ENCODE results near the gene GOLGA6L7.
"Not testable (repeated sequence)": the region's sequence is repeated elsewhere in the genome, so short reads cannot be mapped to it uniquely, and the experiment has no call there.

The GOLGA6L7 gene

GRCh38 chr15:28885128-28885629 lies 36.7 kb upstream of the GOLGA6L7 start:
- DNase-seq (ENCODE audit: extremely low read depth in 1 of 2, low read depth in 1 of 2) = no peak

- no peak for DNase-seq (ENCODE audit: extremely low read depth in 1 of 2, low read depth in 1 of 2)
Observed at GRCh38 chr15:28884151-28884940, 35.9 kb upstream of the GOLGA6L7 start.

GRCh38 chr15:28881600-28881999 lies 33.2 kb upstream of the GOLGA6L7 start:
- DNase-seq (ENCODE audit: extremely low read depth in 1 of 2, low read depth in 1 of 2) = no peak

GRCh38 chr15:28881170-28881569 lies 32.7 kb upstream of the GOLGA6L7 start:
- DNase-seq (ENCODE audit: extremely low read depth in 1 of 2, low read depth in 1 of 2) = no peak

GRCh38 chr15:28880680-28881079 lies 32.2 kb upstream of the GOLGA6L7 start:
- no peak for DNase-seq (ENCODE audit: extremely low read depth in 1 of 2, low read depth in 1 of 2)

- no peak for DNase-seq (ENCODE audit: extremely low read depth in 1 of 2, low read depth in 1 of 2)
Observed at GRCh38 chr15:28879551-28879950, 31.1 kb upstream of the GOLGA6L7 start.

GRCh38 chr15:28878209-28878608 lies 29.8 kb upstream of the GOLGA6L7 start:
- no peak for DNase-seq (ENCODE audit: extremely low read depth in 1 of 2, low read depth in 1 of 2)

- DNase-seq (ENCODE audit: extremely low read depth in 1 of 2, low read depth in 1 of 2) = no peak
Observed at GRCh38 chr15:28876845-28877185, 28.4 kb upstream of the GOLGA6L7 start.

GRCh38 chr15:28876131-28876844 lies 27.8 kb upstream of the GOLGA6L7 start:
- no peak for DNase-seq (ENCODE audit: extremely low read depth in 1 of 2, low read depth in 1 of 2)

- DNase-seq (ENCODE audit: extremely low read depth in 1 of 2, low read depth in 1 of 2) = no peak
Observed at GRCh38 chr15:28875461-28876000, 27.1 kb upstream of the GOLGA6L7 start.

GRCh38 chr15:28873585-28874190 lies 25.2 kb upstream of the GOLGA6L7 start:
- DNase-seq (ENCODE audit: extremely low read depth in 1 of 2, low read depth in 1 of 2) = no peak

- DNase-seq (ENCODE audit: extremely low read depth in 1 of 2, low read depth in 1 of 2) = no peak
Observed at GRCh38 chr15:28873006-28873405, 24.6 kb upstream of the GOLGA6L7 start.

GRCh38 chr15:28871168-28871567 lies 22.7 kb upstream of the GOLGA6L7 start:
- no peak for DNase-seq (ENCODE audit: extremely low read depth in 1 of 2, low read depth in 1 of 2)

GRCh38 chr15:28868744-28869345 lies 20.4 kb upstream of the GOLGA6L7 start:
- no peak for DNase-seq (ENCODE audit: extremely low read depth in 1 of 2, low read depth in 1 of 2)

- not testable (repeated sequence) for DNase-seq (ENCODE audit: extremely low read depth in 1 of 2, low read depth in 1 of 2)
Observed at GRCh38 chr15:28861589-28862293, 13.3 kb upstream of the GOLGA6L7 start.

- no peak for DNase-seq (ENCODE audit: extremely low read depth in 1 of 2, low read depth in 1 of 2)
Observed at GRCh38 chr15:28861031-28861534, 12.6 kb upstream of the GOLGA6L7 start.

- not testable (repeated sequence) for DNase-seq (ENCODE audit: extremely low read depth in 1 of 2, low read depth in 1 of 2)
Observed at GRCh38 chr15:28854578-28854977, 6.1 kb upstream of the GOLGA6L7 start.

- not testable (repeated sequence) for DNase-seq (ENCODE audit: extremely low read depth in 1 of 2, low read depth in 1 of 2)
Observed at GRCh38 chr15:28853654-28854053, 5.2 kb upstream of the GOLGA6L7 start.

GRCh38 chr15:28849766-28850165 lies 1.3 kb upstream of the GOLGA6L7 start:
- DNase-seq (ENCODE audit: extremely low read depth in 1 of 2, low read depth in 1 of 2) = not testable (repeated sequence)

GRCh38 chr15:28849271-28849670 lies 827 bp upstream of the GOLGA6L7 start:
- not testable (repeated sequence) for DNase-seq (ENCODE audit: extremely low read depth in 1 of 2, low read depth in 1 of 2)

Measured in stimulated activated CD8-positive, alpha-beta memory T cell treated with anti-CD3 and anti-CD28 coated beads, Interleukin-7, amount 100 ng/mL, for 48 hours (primary cell).